Transverse colon (tissue), 4 donors: Measurements from ENCODE around the gene CAV2.

Experiments
- EP300 ChIP-seq: sonication (generic); formaldehyde crosslinking; IDR thresholded peaks from one replicate; pipeline ENCODE4 v1.6.1; 2017; ENCODE audit warnings: antibody characterized with exemption, low read depth
- POLR2AphosphoS5 ChIP-seq, 3 donors: sonication (generic); formaldehyde crosslinking; IDR thresholded peaks; one replicate each; pipeline ENCODE4 v1.6.1; 2016; ENCODE audit warnings: antibody characterized with exemption in 3 of 3
- TF ChIP-seq, protein P1 (sequence below), 5 experiments: fragments of 200-600 bp in 3 of 5; fragments of 450-650 bp in 2 of 5; sonication (generic) in 3 of 5; IDR thresholded peaks; 1 replicate in 2 of 5; 2 replicates in 3 of 5; pipeline ENCODE4 v1.5.1; 2016 to 2017; ENCODE audit warnings: antibody characterized with exemption in 5 of 5, inconsistent platforms in 3 of 5, mild to moderate bottlenecking in 2 of 5, moderate library complexity in 1 of 5

DNA sequence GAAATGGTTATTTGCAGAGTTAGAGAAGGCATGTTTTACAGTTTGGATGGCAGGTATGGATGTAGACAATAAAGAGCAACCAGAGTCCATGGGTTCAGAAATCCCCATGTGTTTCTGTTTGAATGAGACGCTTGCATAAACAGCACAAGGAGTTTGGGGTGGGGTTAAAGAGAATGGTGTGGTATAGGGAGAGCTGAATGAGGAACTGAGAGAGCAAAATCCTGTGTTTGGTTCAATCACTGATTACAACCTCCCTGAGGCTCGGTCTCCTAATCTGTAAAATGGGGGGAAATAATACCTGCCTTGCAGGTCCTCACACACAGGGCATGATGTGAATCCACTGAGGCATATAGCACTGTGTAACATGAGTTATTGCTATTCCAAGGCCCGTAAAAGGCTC, 49.0 kb downstream of the CAV2 start:
- TF ChIP-seq EP300 (no peak), POLR2AphosphoS5 (IDR thresholded peaks at IDR 0.05) (no peak)
- TF ChIP-seq, protein P1, sequence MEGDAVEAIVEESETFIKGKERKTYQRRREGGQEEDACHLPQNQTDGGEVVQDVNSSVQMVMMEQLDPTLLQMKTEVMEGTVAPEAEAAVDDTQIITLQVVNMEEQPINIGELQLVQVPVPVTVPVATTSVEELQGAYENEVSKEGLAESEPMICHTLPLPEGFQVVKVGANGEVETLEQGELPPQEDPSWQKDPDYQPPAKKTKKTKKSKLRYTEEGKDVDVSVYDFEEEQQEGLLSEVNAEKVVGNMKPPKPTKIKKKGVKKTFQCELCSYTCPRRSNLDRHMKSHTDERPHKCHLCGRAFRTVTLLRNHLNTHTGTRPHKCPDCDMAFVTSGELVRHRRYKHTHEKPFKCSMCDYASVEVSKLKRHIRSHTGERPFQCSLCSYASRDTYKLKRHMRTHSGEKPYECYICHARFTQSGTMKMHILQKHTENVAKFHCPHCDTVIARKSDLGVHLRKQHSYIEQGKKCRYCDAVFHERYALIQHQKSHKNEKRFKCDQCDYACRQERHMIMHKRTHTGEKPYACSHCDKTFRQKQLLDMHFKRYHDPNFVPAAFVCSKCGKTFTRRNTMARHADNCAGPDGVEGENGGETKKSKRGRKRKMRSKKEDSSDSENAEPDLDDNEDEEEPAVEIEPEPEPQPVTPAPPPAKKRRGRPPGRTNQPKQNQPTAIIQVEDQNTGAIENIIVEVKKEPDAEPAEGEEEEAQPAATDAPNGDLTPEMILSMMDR (IDR thresholded peaks at IDR 0.05): no peak
